HG03378 (cell line): ENCODE data around the gene SLC28A1.

Experiments
- ATAC-seq: cut with Tn5 transposase; IDR thresholded peaks from one replicate; pipeline ENCODE4 v1.9.1; 2021; ENCODE audit warnings: mild to moderate bottlenecking, moderate library complexity; ENCODE audit not compliant: unreplicated experiment

The SLC28A1 gene

GRCh38 chr15:84885801-84886200, 1.3 kb downstream of the SLC28A1 start:
- no peak for ATAC-seq

DNA sequence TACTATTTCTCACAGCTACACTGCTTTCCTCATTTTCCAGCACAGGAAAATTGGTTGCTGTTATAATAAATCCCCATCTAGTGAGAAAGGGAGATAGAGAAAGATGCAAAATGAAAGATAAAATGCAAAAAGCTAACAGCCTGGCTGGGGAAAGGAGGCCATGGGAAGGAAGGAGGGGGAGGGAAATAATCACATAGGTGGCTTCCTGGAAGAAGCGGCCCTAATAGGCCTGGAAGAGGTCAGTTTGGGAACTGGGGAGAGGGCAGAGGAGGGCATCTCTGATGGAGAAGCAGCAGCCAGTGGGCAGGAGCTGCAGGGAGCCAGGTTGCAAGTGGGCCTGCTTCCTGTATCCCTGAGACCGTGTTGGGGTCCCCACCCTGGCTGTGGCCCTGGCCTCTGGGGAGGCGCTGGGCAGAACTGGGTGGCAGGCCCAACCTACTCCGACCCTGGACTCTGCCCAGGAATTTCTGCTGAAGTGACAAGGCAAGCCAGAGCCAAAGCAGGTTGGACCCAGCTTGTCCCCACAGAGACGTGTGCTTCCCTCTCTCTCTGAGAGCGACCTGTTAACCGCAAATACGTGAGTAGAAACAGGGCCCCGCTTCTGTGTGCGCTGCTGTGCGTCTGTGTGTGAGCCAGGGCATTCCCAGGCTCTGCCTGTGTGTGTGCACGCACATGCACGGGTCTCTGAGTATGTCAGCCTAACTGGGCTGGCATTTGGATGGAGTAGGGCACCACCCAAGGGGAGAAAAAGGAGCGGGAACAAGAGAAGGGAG, 1.9 kb downstream of the SLC28A1 start:
- no peak for ATAC-seq

- no peak for ATAC-seq
These were observed 2.5 kb downstream of the SLC28A1 start for GRCh38 chr15:84886984-84887299.

GRCh38 chr15:84887938-84888337, 3.5 kb downstream of the SLC28A1 start:
- no peak for ATAC-seq

DNA sequence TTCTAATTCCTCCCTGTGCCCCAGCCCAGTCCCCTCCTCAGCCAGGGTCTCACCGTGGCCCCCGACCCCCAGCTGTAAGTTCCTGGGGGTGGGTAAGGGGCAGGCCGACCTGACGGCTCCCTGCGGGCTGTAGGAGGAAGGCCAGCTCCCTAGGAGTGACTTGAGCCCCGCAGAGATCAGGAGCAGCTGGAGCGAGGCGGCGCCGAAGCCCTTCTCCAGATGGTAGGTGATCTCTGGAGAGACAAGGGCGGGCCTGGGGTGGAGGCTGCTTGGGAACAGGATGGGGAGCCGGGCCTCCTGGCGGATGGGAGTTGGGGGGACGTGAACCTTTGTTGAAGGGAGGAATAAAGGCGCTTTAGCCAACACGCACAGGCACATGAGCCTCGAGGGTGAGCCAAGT, 4.2 kb downstream of the SLC28A1 start:
- no peak for ATAC-seq

- no peak for ATAC-seq
These were observed 5.0 kb downstream of the SLC28A1 start for GRCh38 chr15:84889313-84889990.

DNA sequence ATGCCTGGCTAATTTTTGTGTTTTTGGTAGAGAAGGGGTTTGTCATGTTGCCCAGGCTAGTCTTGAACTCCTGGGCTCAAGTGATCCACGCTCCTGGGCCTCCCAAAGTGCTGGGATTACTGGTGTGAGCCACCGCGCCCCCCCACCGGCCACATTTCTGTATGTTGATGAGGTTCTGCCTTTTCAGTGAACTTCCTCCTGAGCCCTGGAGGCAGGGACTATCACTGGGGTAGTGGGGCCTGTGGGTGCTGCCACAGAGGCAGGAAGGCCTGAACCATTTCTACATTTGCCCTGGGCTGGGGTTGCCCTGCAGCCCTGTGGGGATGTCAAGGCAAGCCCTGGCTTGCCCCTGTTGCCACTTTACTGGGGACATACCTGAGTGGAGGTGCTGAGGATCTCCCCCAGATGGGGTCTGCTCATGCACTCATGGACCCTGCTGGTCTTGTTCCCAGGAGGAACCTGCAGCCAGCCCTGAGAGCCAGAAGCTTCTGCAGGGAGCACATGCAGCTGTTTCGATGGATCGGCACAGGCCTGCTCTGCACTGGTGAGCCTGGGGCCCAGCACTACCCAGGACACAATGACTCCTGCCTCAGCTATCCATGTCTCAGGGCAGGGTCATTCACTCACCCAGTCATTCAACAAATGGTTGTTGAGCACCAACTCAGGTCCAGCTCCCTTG, 5.7 kb downstream of the SLC28A1 start:
- ATAC-seq = no peak

DNA sequence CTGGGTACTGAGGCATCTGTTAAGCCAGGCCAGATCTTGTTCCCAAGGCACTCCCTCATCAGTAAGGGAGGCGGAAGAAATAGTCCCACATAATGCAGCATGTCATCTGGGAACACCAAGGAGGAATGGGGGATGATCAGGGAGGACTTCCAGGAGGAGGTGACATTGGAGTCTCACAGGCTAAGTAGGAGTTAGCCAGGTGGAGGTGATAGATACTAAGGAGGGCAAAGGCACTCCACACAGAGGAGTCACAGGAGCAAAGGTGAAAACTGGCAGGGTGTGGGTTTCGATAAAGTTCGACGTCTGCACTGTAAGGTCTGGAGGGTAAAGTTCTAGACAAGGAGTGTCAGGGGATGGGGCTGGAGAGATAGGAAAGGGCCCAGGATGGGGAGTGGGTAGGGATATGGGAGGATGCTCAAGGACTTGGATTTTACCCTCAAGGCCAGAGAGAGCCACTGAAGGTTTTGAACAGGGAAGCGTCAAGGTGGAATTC, 6.3 kb downstream of the SLC28A1 start:
- no peak for ATAC-seq

DNA sequence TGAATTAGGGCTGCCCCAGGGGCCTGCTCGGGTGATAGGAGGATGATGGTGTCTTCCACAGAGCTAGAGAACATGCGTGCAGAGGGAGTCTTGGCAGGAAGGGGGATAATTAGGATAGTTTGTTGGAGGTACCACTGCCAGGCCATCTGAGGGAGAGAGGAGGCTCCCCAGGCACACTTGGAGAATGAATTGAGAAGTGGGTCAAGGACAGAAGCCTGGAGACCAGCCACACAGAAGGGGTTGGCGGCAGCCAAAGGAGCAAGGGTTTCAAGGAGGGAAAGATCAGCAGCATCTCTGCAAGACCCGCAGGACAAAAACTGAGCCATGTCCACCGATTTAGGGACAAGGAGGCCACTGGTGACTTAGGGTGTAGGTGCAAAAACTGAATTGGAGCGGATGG, 6.9 kb downstream of the SLC28A1 start:
- no peak for ATAC-seq

- ATAC-seq = no peak
These were observed 8.4 kb downstream of the SLC28A1 start for GRCh38 chr15:84892786-84893307.

DNA sequence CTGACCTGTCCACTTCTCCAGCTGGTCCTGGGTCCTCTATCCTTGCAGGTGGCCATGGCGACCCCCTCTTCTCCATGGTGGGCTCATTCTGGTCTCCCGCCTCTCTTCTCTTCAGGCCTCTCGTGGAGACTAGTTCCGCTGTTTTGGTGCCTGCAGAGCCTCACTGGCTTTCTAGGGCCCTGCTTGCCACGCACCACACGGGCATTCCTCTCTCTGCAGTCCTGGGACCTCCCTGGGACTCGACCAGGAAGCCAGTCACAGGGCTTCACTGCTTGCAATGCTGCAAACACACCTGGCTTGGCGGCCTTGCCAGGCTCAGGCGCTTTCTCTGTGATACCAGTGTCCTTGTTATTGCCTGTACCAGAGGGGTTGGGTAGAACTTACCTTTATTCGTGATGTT, 9.1 kb downstream of the SLC28A1 start:
- no peak for ATAC-seq

- ATAC-seq = no peak
These were observed 10.4 kb downstream of the SLC28A1 start for GRCh38 chr15:84894736-84895425.

DNA sequence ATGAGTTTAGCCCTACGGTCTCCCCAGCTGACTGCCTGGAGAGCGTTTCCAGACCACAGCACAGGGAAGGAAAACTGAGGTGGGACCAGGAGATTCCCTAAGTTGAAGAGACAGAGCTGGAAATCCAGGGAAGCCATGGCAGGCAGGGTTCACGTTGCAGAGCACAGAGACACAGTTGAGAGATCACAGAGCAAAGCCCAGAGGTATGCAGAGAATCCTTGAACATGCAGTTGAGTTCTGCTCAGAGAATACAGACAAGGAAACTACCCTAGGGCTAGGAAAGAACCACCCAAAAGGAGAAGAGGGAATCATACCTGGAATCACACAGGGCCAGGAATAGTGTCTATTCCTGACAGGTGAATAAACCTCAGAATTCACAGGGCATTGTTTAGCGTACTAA, 14.3 kb downstream of the SLC28A1 start:
- ATAC-seq = no peak

GRCh38 chr15:84899750-84900149, 15.3 kb downstream of the SLC28A1 start:
- ATAC-seq = no peak

GRCh38 chr15:84901540-84901939, 17.1 kb downstream of the SLC28A1 start:
- ATAC-seq = no peak

- ATAC-seq = no peak
These were observed 19.3 kb downstream of the SLC28A1 start for GRCh38 chr15:84903751-84904150.

- no peak for ATAC-seq
These were observed 20.0 kb downstream of the SLC28A1 start for GRCh38 chr15:84904419-84904818.

DNA sequence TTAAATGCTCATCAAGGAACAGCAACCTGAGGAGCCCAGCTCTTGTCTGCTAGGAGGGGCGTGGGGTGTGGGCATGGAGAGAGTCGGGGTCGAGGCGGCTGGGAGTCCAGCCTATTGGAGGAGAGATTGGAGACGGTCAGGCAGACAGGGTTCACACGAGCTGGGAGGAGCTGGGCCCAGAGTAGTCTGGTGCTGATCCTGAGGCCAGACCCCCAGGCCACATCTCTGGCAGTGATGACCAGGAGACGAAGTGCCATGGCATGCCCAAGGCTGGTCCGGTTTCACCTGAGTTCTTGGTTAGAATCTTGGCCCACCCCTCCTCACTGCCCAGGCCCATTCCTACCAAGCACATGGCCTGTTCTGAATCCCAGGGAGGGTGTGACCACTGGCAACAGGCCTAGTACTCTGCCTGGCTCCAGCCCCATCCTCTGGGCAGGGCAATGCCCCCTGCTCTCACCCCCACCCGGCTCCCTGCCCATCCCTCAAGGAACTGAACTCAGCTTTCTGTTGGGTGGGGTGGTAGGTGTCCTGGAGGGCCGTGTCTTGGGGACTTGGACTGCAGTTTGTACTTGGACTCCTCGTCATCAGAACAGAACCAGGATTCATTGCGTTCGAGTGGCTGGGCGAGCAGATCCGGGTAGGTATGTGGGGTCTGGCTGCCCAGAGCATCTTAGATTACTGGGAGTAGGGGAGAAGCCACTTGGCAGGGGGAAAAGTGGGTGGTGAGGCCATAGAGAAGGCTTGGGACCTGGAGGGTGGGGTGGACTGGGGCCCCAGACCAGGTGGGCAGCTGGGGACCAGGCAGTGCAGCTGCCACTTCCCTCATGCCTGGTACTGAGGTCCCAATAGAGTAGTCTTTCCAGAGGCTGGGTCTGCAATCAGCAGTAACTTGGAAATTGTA, 20.8 kb downstream of the SLC28A1 start:
- ATAC-seq = no peak

- ATAC-seq = no peak
These were observed 23.3 kb downstream of the SLC28A1 start for GRCh38 chr15:84907731-84908130.

DNA sequence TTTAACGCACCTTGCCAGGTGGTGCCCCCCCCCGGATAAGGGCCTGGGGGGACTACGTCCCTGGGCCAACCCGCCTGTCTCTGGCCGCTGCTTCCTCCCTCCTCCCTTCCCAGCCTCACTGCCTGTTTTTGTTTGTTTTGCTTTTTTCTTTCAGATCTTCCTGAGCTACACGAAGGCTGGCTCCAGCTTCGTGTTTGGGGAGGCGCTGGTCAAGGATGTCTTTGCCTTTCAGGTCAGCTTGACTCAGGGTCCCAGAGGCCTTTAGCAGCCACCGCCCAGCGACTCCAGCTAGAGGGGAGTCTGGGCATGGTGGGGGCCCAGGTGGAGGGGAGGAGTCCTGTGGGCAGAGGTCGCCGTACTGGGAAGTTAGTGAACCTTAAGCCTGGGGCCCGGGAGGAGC, 24.1 kb downstream of the SLC28A1 start:
- ATAC-seq = no peak
